ENCODE results near the gene GATA3. TPM values are rescaled to one million over a fixed set of nuclear protein-coding genes. Genes with fewer than 3 reads are reported as not detected.
A peak's percentile ranks its signal among the peaks of the same experiment; 100 is the strongest.

GATA3 gene
- total RNA-seq, 2 experiments from 2014 or later, result 24.4 to 27.2 TPM

GRCh38 chr10:8064436-8064835 lies 9.9 kb downstream of the GATA3 start:
- peaks cover 92% of the 10 kb centered on the region for H3K36me3 Mint-ChIP-seq (ENCODE audit: low read depth)
- H3K4me1 Mint-ChIP-seq (ENCODE audit: low read depth), result peaks cover 90% of the 10 kb centered on the region
- CTCF ChIA-PET, result no interaction called here
- no peak for DNase-seq
- intact Hi-C loops (cut with micrococcal nuclease), result no loop called here
- no peak overlapping the region for H3K4me3 Mint-ChIP-seq
- no peaks in the 10 kb centered on the region for H3K27me3 Mint-ChIP-seq
- no peaks in the 10 kb centered on the region for H3K9me3 Mint-ChIP-seq
- POLR2A ChIA-PET, result interaction anchor here (0.9 kb wide), 1 partner anchor 8 kb away, joined by 4 read pairs; no protein-coding TSS in a partner anchor
- no peak for ATAC-seq
- TF ChIP-seq CTCF (IDR thresholded peaks at IDR 0.05), result no peak
- H3K27ac Mint-ChIP-seq, result no peak overlapping the region

GRCh38 chr10:8065651-8066050 lies 11.2 kb downstream of the GATA3 start:
- CTCF ChIA-PET, result interaction anchor here (2.6 kb wide), 1 partner anchor 12 kb away, joined by 7 read pairs; no protein-coding TSS in a partner anchor
- Mint-ChIP-seq H3K27me3 (no peaks in the 10 kb centered on the region), H3K36me3 (ENCODE audit: low read depth) (peaks cover 91% of the 10 kb centered on the region), H3K4me1 (ENCODE audit: low read depth) (peaks cover 89% of the 10 kb centered on the region), H3K27ac (peak overlapping the region; percentile 84), H3K9me3 (no peaks in the 10 kb centered on the region), H3K4me3 (peak overlapping the region; percentile 50)
- POLR2A ChIA-PET, result no interaction called here
- TF ChIP-seq CTCF (IDR thresholded peaks at IDR 0.05), result no peak
- no peak for DNase-seq
- intact Hi-C loops (cut with micrococcal nuclease), result no loop called here
- ATAC-seq, result no peak

GRCh38 chr10:8066124-8066523 lies 11.6 kb downstream of the GATA3 start:
- no peak for TF ChIP-seq CTCF (IDR thresholded peaks at IDR 0.05)
- H3K9me3 Mint-ChIP-seq, result no peaks in the 10 kb centered on the region
- intact Hi-C loops (cut with micrococcal nuclease), result no loop called here
- peak overlapping the region; percentile 84 for H3K27ac Mint-ChIP-seq
- no peaks in the 10 kb centered on the region for H3K27me3 Mint-ChIP-seq
- H3K36me3 Mint-ChIP-seq (ENCODE audit: low read depth), result peaks cover 91% of the 10 kb centered on the region
- peak; percentile 6 for ATAC-seq
- ChIA-PET POLR2A (interaction anchor here (0.8 kb wide), 1 partner anchor 71 kb away, joined by 3 read pairs; no protein-coding TSS in a partner anchor), CTCF (interaction anchor here (0.8 to 2.6 kb wide), 2 partner anchors 9 to 13 kb away, joined by 4 to 7 read pairs; no protein-coding TSS in a partner anchor)
- H3K4me1 Mint-ChIP-seq (ENCODE audit: low read depth), result peaks cover 87% of the 10 kb centered on the region
- peak overlapping the region; percentile 50 for H3K4me3 Mint-ChIP-seq
- no peak for DNase-seq

GRCh38 chr10:8066797-8067196 lies 12.3 kb downstream of the GATA3 start:
- ATAC-seq, result no peak
- Mint-ChIP-seq H3K36me3 (ENCODE audit: low read depth) (peaks cover 94% of the 10 kb centered on the region), H3K4me3 (no peak overlapping the region), H3K27me3 (no peaks in the 10 kb centered on the region), H3K4me1 (ENCODE audit: low read depth) (peaks cover 84% of the 10 kb centered on the region), H3K27ac (peak overlapping the region; percentile 84), H3K9me3 (no peaks in the 10 kb centered on the region)
- ChIA-PET POLR2A (interaction anchor here (0.8 kb wide), 1 partner anchor 71 kb away, joined by 3 read pairs; no protein-coding TSS in a partner anchor), CTCF (interaction anchor here (0.8 to 2.6 kb wide), 2 partner anchors 9 to 14 kb away, joined by 4 to 7 read pairs; no protein-coding TSS in a partner anchor)
- no peak for TF ChIP-seq CTCF (IDR thresholded peaks at IDR 0.05)
- no peak for DNase-seq
- intact Hi-C loops (cut with micrococcal nuclease), result no loop called here

GRCh38 chr10:8069108-8069507 lies 14.6 kb downstream of the GATA3 start:
- CTCF ChIA-PET, result no interaction called here
- peaks cover 92% of the 10 kb centered on the region for H3K36me3 Mint-ChIP-seq (ENCODE audit: low read depth)
- POLR2A ChIA-PET, result interaction anchor here (0.6 to 1.6 kb wide), 3 partner anchors 9 to 34 kb away, joined by 3 to 5 read pairs (median 3); no protein-coding TSS in a partner anchor
- no peaks in the 10 kb centered on the region for H3K9me3 Mint-ChIP-seq
- intact Hi-C loops (cut with micrococcal nuclease), result no loop called here
- no peak for TF ChIP-seq CTCF (IDR thresholded peaks at IDR 0.05)
- DNase-seq (no peak), ATAC-seq (peak; percentile 15)
- H3K27me3 Mint-ChIP-seq, result no peaks in the 10 kb centered on the region
- H3K4me1 Mint-ChIP-seq (ENCODE audit: low read depth), result peaks cover 82% of the 10 kb centered on the region
- no peak overlapping the region for H3K4me3 Mint-ChIP-seq
- peak overlapping the region; percentile 77 for H3K27ac Mint-ChIP-seq

All from activated CD8-positive, alpha-beta T cell treated with anti-CD3 and anti-CD28 coated beads for 36 hours (primary cell).